Transverse colon (tissue), 3 donors: Measurements from ENCODE around the gene ABAT.

Source experiments
- POLR2A ChIP-seq: fragments of 450-650 bp; IDR thresholded peaks from one replicate; pipeline ENCODE4 v1.6.1; 2016; ENCODE audit warnings: antibody characterized with exemption, mild to moderate bottlenecking, moderate library complexity
- POLR2AphosphoS5 ChIP-seq, 3 donors: sonication (generic); formaldehyde crosslinking; IDR thresholded peaks; one replicate each; pipeline ENCODE4 v1.6.1; 2016; ENCODE audit warnings: antibody characterized with exemption in 3 of 3

DNA sequence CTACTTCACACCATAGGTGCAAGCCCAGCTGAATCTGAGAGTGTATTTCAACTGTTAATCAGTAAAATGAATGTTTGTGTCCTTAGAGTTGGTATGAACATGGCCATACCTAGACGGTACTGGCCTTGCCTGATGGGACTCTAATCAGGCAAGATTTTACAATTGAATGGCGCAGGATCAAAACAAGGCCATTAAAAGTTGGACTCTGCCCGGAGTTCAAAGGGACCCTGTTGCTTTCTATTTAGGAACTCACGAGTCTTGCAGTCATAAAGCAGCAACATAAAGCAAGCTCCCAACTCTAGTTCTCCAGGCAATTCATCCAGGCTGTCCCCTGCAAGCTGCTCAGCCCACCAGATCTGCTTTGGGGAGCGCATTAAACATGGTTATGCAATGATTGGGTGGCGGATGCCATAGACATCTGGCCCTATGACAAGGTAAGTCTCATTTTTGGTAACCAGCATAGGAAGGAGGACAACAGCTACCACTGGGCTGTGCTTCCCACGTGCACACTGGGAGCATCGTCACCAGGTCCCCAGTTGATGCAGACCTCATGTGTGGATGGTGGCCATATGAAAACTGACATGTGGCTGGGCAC is 114.3 kb downstream of the ABAT start:
- TF ChIP-seq POLR2AphosphoS5 (IDR thresholded peaks at IDR 0.05) (peak in 1 of 3 donors; percentile 41), POLR2A (no peak)
